ENCODE data around the gene VGLL1.

Gene VGLL1

GRCh38 chrX:136496186-136496763 lies 35.7 kb upstream of the VGLL1 start:
- TF ChIP-seq CTCF (IDR thresholded peaks at IDR 0.05) = no peak
- Histone ChIP-seq H3K9me3 (no peaks in the 10 kb centered on the region), H3K4me1 (peaks cover 0 to 12% (median 0%) of the 10 kb centered on the region in 4 donors), H3K36me3 (peaks cover 0 to 3% (median 0%) of the 10 kb centered on the region in 3 donors), H3K27ac (peak overlapping the region; percentile 91 to 94), H3K4me3 (peak overlapping the region; percentile 67 to 74), H3K27me3 (peaks cover 0 to under 1% of the 10 kb centered on the region in 2 donors)
- no peak for DNase-seq
- intact Hi-C loops (cut with DNase I; ENCODE audit: low total_unique reads) = no loop called here

DNA sequence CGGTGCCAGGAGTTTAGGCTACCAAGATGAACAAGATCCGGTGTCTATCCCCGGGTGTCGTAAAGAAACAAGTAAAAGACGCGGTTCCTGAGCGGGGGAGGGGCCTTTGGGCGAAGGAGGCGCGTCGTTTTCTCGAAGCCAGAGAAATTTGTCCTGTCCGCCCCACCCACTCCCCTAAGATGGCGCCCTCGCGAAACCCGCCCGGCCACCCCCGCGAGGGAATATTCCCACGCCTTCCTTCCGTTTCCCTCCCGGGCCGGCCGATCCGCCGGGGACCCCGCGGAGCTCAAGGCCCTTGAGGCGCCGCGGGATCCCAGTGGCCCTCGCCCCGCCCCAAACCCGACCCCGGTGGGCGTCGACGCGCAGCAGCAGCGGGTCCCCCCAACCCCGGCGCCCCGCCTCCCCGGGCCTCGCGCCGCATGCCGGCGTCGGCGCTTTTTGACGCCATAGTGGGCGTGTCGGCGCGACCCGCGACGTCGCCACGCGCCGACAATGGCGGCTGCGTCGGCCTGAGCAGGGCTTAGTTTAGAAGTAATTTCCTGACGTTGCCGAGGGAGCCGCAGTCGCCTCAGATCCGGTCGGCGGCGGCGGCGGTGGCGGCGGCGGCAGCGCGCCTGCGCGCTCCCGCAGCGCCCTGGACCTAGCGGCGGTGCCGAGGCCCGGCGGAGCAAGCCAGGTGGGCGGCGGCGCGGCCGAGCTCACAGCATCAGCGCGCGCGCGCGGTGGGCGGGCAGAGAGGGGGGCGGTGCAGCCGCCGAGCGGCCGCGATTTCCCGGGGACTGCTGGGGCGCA lies 35.1 kb upstream of the VGLL1 start:
- intact Hi-C loops (cut with DNase I; ENCODE audit: low total_unique reads) = no loop called here
- H3K36me3 ChIP-seq = peaks cover 0 to 3% (median 0%) of the 10 kb centered on the region in 3 donors

DNA sequence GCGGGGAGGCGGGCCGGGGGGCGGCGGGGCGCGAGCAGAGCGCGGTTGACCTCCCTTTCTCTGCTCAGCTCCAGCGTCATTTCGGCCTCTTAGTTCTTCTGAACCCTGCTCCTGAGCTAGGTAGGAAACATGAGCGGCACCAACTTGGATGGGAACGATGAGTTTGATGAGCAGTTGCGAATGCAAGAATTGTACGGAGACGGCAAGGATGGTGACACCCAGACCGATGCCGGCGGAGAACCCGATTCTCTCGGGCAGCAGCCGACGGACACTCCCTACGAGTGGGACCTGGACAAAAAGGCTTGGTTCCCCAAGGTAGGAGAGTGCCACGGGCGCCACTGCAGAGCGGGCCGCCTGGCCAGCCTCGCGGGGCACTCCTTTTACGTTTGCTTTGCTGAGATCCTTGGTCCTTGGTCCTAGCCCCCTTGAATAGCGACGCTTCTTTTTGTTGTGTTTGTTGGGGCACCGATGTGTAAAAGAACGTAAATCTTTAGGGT lies 34.4 kb upstream of the VGLL1 start, which contains the start of gene HTATSF1:
TSS of gene HTATSF1 (plus strand) at position 37 of the 497 bp plus-strand sequence. CDS start at position 130, 93 bp downstream.
- H3K27me3 ChIP-seq = no peaks in the 10 kb centered on the region
- H3K9me3 ChIP-seq = no peaks in the 10 kb centered on the region
- intact Hi-C loops (cut with DNase I; ENCODE audit: low total_unique reads) = no loop called here
- peaks cover 0 to 3% (median 0%) of the 10 kb centered on the region in 3 donors for H3K36me3 ChIP-seq
- peak within 1 kb of the TSS; percentile 67 to 74 for H3K4me3 ChIP-seq
- H3K4me1 ChIP-seq = peaks cover 0 to 12% (median 0%) of the 10 kb centered on the region in 4 donors
- peak in 1 of 2 donors; percentile 61 for DNase-seq
- H3K27ac ChIP-seq = peak within 1 kb of the TSS; percentile 91 to 94
- no peak for TF ChIP-seq CTCF (IDR thresholded peaks at IDR 0.05)

More for the DNA sequence above, 35.1 kb upstream of the VGLL1 start:
- Histone ChIP-seq H3K4me3 (peak overlapping the region; percentile 67 to 74), H3K4me1 (peaks cover 0 to 12% (median 0%) of the 10 kb centered on the region in 4 donors), H3K9me3 (no peaks in the 10 kb centered on the region), H3K27ac (peak overlapping the region; percentile 91 to 94), H3K27me3 (no peaks in the 10 kb centered on the region)
- TF ChIP-seq CTCF (IDR thresholded peaks at IDR 0.05) = no peak
- peak; percentile 85 to 90 for DNase-seq

DNA sequence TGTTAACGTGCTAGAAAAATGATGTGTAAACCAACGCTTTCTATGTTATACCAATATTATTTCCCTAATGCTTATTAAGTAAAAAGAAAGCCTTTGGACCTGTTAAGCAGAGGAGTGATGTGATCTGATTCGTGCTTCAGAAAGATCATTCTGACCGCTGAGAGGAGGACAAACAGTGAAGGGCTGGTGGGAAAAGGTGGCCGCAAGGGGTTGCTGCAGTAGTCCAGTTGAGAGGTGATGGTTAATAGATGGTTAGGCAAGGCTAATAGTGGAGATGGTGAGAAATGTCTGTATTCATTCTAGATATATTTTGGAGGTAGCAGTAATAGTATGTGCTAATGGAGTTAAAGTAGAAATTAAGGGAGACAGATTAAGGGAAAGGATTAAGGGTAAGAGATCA lies 12.9 kb upstream of the VGLL1 start:
- Histone ChIP-seq H3K27ac (no peak overlapping the region), H3K36me3 (no peaks in the 10 kb centered on the region), H3K4me3 (no peak overlapping the region), H3K27me3 (no peaks in the 10 kb centered on the region), H3K9me3 (no peaks in the 10 kb centered on the region), H3K4me1 (no peaks in the 10 kb centered on the region)
- DNase-seq = no peak
- intact Hi-C loops (cut with DNase I; ENCODE audit: low total_unique reads) = no loop called here
- TF ChIP-seq CTCF (IDR thresholded peaks at IDR 0.05) = no peak

- H3K36me3 ChIP-seq = no peaks in the 10 kb centered on the region
- no peak overlapping the region for H3K27ac ChIP-seq
- no peak for TF ChIP-seq CTCF (IDR thresholded peaks at IDR 0.05)
- peaks cover 0 to 12% (median 4%) of the 10 kb centered on the region in 4 donors for H3K4me1 ChIP-seq
- no peaks in the 10 kb centered on the region for H3K9me3 ChIP-seq
- DNase-seq = no peak
- H3K4me3 ChIP-seq = no peak overlapping the region
- intact Hi-C loops (cut with DNase I; ENCODE audit: low total_unique reads) = no loop called here
- H3K27me3 ChIP-seq = no peaks in the 10 kb centered on the region
These were observed 8.2 kb upstream of the VGLL1 start for GRCh38 chrX:136523770-136524169.
